Right cardiac atrium (tissue), 5 donors: ENCODE measurements around the gene MAPKAP1. TPM values are rescaled to one million over a fixed set of nuclear protein-coding genes. Genes with fewer than 3 reads are reported as not detected.
A peak's percentile ranks its signal among the peaks of the same experiment; 100 is the strongest.

Experiments used
- ATAC-seq, 2 donors: fragments of 200-7000 bp; cut with Tn5 transposase; one replicate each; pipeline versions ENCODE4 v1.8.0 to v1.9.1; 2020; ENCODE audit warnings: moderate library complexity in 2 of 2, mild to moderate bottlenecking in 1 of 2
- DNase-seq, 3 donors: peaks; one replicate each; pipeline ENCODE4 v3.0.0-alpha.2; 2020
- H3K27ac ChIP-seq: one replicate; pipeline ENCODE4 v1.5.1; 2013; ENCODE audit warnings: mild to moderate bottlenecking, low read length, control low read depth, moderate library complexity
- H3K27me3 ChIP-seq: one replicate; pipeline ENCODE4 v1.6.1; 2013; ENCODE audit not compliant: control insufficient read depth, insufficient read depth
- H3K4me1 ChIP-seq: one replicate; pipeline ENCODE4 v1.6.1; 2013; ENCODE audit warnings: low read length; ENCODE audit not compliant: control insufficient read depth, insufficient read depth
- H3K4me3 ChIP-seq: one replicate; pipeline ENCODE4 v1.5.1; 2013; ENCODE audit warnings: low read length, control low read depth
- H3K9me3 ChIP-seq: one replicate; pipeline ENCODE4 v1.6.1; 2013; ENCODE audit warnings: low read length; ENCODE audit not compliant: control insufficient read depth
- WGBS: extraction: QIAGEN DNeasy Blood & Tissue Kit; methylation state at CpG from one replicate; pipeline ENCODE4 v1.1.7; 2013; 5-methylcytosine and 5-hydroxymethylcytosine counted together
- intact Hi-C, 4 donors: fragments of 100-400 bp; cut with DNase I; formaldehyde crosslinking; loops; one replicate each; pipeline versions ENCODE4 v1.11.0 to v1.14.0; 2022 to 2023
- polyA plus RNA-seq: library from polyadenylated mRNA; stranded (reverse); fragments of 200-250 nt; gene quantifications from one replicate; pipeline ENCODE4 v1.2.3, GENCODE V29; 2013
- total RNA-seq, 4 donors: library from RNA; stranded (reverse); fragmentation: NEBNext Ultra II Directional; extraction: Animal tissue kit (Norgen Biotek cat#: 25700); gene quantifications; one replicate each; pipeline ENCODE4 v1.2.1, GENCODE V29; 2021
- donor health status: healthy with polysubstance abuse.
- donor health status: DM: no; HTN: yes; CAD: no.
- donor health status: DM: no; HTN: no; CAD: no.
- donor health status: DM: no; HTN: yes; CAD: no; lungs with severe emphysema.
- donor health status: DM: yes; HTN: yes; CAD: no.

MAPKAP1 gene
- total and polyA plus RNA-seq, 5 donors = 97.1 to 116 (median 108) TPM

DNA sequence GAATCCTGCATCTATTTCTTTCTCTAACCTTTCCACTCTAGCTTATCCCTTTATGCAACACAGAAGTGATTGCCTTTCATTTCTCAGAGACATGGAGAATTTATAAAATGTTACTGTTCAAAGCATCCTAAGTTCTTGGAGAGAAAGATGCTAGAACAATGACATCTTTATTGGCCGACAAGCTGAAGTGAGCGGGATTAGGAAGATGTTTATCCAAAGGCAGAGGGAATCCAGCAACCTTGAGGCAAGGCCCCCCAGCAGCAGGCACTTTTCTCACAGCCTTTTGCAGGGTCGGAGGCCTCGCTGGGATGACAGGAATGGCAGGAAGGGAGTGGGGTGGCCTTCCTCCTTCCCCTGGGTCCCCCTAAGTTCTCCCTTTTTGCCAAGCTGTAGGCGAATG, 240.6 kb downstream of the MAPKAP1 start:
- intact Hi-C loops = no loop called here
- ATAC-seq (peak in 1 of 2 donors; percentile 39), DNase-seq (no peak)
- no peaks in the 10 kb centered on the region for H3K9me3 ChIP-seq
- no peak overlapping the region for H3K27ac ChIP-seq
- H3K4me3 ChIP-seq = no peak overlapping the region
- H3K27me3 ChIP-seq = no peaks in the 10 kb centered on the region
- H3K4me1 ChIP-seq = peaks cover 2% of the 10 kb centered on the region
- 65% methylated on average over 5 of the region's 5 CpGs for WGBS

DNA sequence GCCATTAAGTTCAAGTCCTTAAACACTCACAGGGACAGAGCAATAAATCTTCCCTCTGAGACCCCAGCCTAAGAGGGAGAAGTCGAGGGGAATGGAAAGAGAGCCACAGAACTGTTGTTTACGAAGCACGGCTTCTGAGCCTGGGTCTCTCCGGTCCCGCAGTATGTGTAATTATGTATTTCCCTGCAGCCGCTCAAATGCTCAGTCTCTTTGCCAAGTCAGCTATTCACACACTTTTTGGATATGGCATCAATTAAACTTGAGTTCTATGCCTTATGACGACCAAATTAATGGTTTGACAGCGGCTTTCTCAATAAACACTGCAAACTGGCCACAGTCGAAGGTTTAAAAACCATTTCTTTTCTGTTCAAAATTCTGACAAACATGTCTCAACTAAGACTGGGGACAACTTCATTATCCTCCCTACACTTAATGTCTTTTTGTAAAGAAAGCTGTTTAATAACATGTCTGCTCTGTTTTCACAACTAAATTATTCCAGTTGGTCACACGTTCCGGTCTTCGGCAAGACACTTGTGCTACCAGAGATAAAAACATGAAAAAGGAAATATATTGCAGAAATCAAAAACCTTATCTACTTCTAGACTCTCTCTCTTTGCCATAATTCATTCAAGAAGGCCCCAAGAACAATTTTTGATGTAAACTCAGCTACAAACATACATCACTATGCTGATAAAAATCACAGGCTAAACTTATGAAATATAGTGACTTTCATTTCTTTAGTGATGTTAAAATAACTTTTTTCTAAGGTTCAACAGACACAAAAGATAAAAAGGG, 242.2 kb downstream of the MAPKAP1 start:
- Histone ChIP-seq H3K9me3 (no peaks in the 10 kb centered on the region), H3K27me3 (no peaks in the 10 kb centered on the region), H3K4me1 (peaks cover 2% of the 10 kb centered on the region), H3K27ac (no peak overlapping the region), H3K4me3 (no peak overlapping the region)
- intact Hi-C loops = no loop called here
- WGBS = 73% methylated on average over 12 of the region's 12 CpGs
- no peak for ATAC-seq
- DNase-seq = no peak

DNA sequence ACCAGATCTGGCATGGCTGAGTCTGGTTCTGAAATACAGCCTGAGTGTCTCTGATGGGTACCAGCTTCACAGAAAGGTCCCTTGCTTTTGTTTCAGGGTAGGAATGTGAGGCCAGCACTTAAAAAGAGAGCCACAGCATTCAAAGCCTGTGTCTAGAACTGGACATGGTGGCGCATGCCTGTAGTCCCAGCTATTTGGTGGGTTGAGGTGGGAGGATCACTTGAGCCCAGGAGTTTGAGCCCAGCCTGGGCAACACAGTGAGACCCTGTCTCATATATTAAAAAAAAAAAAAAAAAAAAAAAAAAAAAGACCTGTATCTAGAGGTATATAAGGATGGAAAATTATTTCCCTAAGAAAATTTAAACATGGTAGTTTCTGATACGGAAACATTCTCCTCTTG, 243.1 kb downstream of the MAPKAP1 start:
- WGBS = 98% methylated on average over 2 of the region's 2 CpGs
- ATAC-seq (no peak), DNase-seq (no peak)
- intact Hi-C loops = no loop called here
- Histone ChIP-seq H3K27me3 (no peaks in the 10 kb centered on the region), H3K4me3 (no peak overlapping the region), H3K9me3 (no peaks in the 10 kb centered on the region), H3K27ac (no peak overlapping the region), H3K4me1 (peaks cover 2% of the 10 kb centered on the region)

DNA sequence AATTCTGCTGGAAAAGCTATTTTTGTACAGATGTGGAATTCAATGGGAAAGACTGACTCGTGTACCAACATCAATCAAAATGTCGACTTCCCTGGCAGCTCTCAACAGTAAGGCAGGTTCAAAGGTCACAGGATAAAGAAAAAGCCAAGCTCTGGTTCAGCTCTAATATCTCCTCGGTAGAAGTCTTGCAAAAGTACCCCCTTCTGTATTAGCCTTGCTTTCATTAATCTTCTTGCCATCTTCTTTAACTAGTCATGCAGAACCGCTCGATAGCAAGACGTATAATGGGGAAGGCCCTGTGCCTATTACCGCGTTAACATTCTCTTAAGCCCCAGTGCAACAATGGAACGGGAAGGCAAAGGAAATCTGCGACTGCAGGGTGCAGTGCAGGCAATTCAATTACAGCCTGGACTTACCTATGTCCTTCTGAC, 244.1 kb downstream of the MAPKAP1 start:
- H3K9me3 ChIP-seq = no peaks in the 10 kb centered on the region

DNA sequence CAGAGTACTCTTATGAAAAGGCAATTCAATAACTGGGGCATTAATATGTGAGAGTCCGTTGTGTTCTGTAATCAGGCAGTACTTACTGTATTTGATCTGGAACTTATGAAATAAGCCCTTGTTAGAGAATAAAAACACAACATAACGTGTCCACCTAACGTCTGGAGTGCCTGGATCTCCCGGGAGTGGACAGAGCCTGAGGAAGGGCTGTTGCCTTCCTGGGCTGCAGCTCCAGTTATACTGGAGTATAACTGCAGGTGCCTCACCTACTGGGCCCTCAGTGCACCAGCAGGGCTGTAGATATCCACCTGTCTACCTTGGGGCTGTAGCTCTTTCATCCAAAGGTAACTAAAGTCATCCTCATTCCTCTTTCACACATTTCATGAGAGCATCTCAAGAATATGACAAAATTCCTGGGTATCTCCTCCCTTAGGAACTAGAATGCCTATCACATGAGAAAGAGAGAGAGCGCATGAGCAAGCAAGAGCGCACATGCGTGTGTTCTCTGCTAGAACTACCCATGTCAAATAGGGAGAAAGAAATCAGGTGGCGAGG, 245.3 kb downstream of the MAPKAP1 start:
- H3K9me3 ChIP-seq = no peaks in the 10 kb centered on the region
- intact Hi-C loops = no loop called here
- 88% methylated on average over 8 of the region's 8 CpGs for WGBS
- ATAC-seq (no peak), DNase-seq (no peak)
- peaks cover 2% of the 10 kb centered on the region for H3K4me1 ChIP-seq
- H3K27ac ChIP-seq = no peak overlapping the region
- H3K27me3 ChIP-seq = no peaks in the 10 kb centered on the region
- H3K4me3 ChIP-seq = no peak overlapping the region

More for the DNA sequence above, 244.1 kb downstream of the MAPKAP1 start:
- WGBS = 70% methylated on average over 10 of the region's 10 CpGs
- Histone ChIP-seq H3K27ac (no peak overlapping the region), H3K27me3 (no peaks in the 10 kb centered on the region), H3K4me1 (peaks cover 2% of the 10 kb centered on the region), H3K4me3 (no peak overlapping the region)
- DNase-seq (no peak), ATAC-seq (peak in 1 of 2 donors; percentile 28)
- intact Hi-C loops = no loop called here

DNA sequence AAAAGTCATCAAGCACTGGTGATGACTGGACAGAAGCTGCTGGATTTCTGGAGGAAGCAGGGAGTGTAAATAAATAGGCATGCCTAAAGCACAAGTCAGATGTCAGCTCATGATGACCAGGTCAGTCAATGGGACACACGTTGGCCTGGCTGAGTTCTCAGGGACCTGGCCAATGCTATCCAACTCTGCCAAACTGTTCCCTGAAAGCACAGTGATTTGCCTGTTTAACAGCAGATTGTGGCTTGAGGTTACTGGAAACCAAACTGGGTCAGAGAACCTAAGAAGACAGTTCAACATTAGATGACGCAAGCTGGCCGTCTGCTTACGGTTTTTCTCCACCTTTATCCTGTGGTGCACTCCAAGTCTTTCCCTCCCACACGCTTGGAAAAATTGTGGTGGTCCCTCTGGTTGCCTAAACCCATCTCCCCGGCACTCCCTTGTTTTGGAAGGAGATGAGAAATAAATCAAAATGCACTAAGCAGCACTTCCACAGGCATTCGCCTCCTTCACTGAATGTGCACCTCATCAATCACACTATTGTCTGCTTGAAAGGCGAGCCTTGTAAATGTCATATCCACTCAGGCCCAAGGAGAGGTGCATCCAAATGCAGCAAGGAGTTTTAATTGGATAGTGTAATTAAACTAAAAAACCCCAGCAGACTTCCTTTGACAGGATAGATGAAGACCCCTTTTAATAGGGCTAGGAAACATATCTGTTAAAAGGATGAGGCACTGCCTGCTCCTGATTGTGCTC, 245.9 kb downstream of the MAPKAP1 start:
- 77% methylated on average over 8 of the region's 8 CpGs for WGBS
- H3K27ac ChIP-seq = no peak overlapping the region
- DNase-seq (peak in 1 of 3 donors; percentile 38), ATAC-seq (peak in 1 of 2 donors; percentile 78)
- H3K4me3 ChIP-seq = no peak overlapping the region
- intact Hi-C loops = no loop called here
- H3K27me3 ChIP-seq = no peaks in the 10 kb centered on the region
- no peaks in the 10 kb centered on the region for H3K9me3 ChIP-seq
- H3K4me1 ChIP-seq = peaks cover 2% of the 10 kb centered on the region

DNA sequence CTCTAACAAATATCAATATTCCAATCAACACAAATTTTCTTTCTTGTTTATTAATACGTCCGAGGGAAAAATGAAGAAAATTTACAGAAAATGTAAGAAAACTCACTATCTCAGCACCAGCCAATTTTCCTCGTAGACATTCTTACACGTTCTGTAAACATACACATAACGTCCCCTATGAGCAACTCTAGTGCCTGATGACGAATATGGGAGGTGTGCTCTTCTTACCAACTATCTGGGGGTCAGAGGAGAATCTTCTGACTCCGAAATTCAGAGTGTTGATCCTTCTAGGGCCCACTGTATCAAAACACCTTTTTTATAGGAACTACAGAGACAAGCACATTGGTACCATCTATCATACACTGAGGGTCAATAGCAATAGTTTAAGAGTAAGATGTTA, 246.7 kb downstream of the MAPKAP1 start:
- Histone ChIP-seq H3K27me3 (no peaks in the 10 kb centered on the region), H3K9me3 (no peaks in the 10 kb centered on the region), H3K4me3 (no peak overlapping the region), H3K4me1 (peaks cover 2% of the 10 kb centered on the region), H3K27ac (no peak overlapping the region)
- WGBS = 96% methylated on average over 7 of the region's 7 CpGs
- intact Hi-C loops = no loop called here
- ATAC-seq (no peak), DNase-seq (no peak)

DNA sequence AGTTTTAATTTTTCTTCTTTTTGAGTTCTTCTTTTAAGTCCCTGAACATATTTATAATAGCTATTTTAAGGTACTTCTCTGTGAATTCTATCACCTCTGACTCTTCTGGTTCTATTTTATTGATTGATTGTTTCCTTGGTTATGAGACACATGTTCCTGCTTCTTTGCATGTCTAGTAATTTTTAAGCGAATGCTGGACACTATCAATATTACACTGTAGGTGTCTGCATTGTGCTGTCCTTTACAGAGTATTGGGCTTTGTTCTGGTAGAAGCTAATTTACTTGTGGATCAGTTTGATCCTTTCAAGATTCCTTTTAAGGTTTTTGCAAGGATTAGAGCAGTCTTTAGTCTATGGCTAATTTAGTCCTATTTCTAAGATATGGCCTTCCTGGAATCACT, 249.7 kb downstream of the MAPKAP1 start:
- DNase-seq = no peak
- intact Hi-C loops = no loop called here
- ATAC-seq = no peak
- Histone ChIP-seq H3K27ac (no peak overlapping the region), H3K4me3 (no peak overlapping the region), H3K27me3 (no peaks in the 10 kb centered on the region), H3K9me3 (no peaks in the 10 kb centered on the region), H3K4me1 (no peaks in the 10 kb centered on the region)
- WGBS = 96% methylated on average over 1 of the region's 1 CpG

DNA sequence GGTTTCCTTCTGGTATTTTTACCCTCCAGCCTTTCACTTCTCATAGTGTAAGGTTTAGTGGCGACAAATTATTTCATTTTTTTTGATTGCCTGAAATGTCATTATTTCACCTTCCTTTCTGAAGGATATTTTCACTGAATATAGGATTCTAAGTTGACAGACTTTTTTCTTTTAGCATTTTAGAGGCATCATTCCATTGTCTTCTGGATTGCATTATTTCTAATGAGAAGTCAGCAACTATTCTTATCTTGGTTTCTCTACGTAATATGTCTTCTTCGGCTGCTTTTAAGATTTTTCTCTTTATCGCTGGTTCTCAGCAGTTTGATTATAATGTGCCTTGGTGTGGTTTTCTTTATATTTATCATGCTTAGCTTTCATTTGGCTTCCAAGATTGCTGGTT, 251.1 kb downstream of the MAPKAP1 start:
- DNase-seq = no peak

DNA sequence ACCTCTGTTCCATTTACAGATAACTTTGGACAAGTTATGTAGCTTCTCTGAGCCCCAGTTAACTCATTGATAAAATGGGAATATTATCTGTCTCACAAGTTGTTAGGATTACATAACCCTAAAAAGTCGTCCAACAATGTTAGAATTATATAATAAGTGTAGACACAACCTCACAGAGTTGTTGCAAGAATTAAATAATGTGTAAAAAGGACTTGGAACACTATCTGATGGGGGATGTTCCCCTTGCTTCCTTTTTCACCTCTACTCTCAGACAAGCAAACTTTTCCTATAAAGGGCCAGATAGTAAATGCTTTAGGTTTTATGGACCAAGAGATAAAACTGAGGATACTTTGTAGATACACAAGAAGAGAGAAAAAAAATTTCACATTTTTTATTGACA, 251.9 kb downstream of the MAPKAP1 start:
- intact Hi-C loops = no loop called here
- Histone ChIP-seq H3K27me3 (no peaks in the 10 kb centered on the region), H3K9me3 (no peaks in the 10 kb centered on the region), H3K4me1 (no peaks in the 10 kb centered on the region), H3K27ac (no peak overlapping the region), H3K4me3 (no peak overlapping the region)
- DNase-seq (no peak), ATAC-seq (no peak)
- WGBS = 25% methylated on average over 1 of the region's 1 CpG

More for the DNA sequence above, 251.1 kb downstream of the MAPKAP1 start:
- ATAC-seq = no peak
- H3K27me3 ChIP-seq = no peaks in the 10 kb centered on the region
- no peak overlapping the region for H3K4me3 ChIP-seq
- H3K27ac ChIP-seq = no peak overlapping the region
- no peaks in the 10 kb centered on the region for H3K9me3 ChIP-seq
- no peaks in the 10 kb centered on the region for H3K4me1 ChIP-seq
- intact Hi-C loops = no loop called here
- 97% methylated on average over 4 of the region's 4 CpGs for WGBS

DNA sequence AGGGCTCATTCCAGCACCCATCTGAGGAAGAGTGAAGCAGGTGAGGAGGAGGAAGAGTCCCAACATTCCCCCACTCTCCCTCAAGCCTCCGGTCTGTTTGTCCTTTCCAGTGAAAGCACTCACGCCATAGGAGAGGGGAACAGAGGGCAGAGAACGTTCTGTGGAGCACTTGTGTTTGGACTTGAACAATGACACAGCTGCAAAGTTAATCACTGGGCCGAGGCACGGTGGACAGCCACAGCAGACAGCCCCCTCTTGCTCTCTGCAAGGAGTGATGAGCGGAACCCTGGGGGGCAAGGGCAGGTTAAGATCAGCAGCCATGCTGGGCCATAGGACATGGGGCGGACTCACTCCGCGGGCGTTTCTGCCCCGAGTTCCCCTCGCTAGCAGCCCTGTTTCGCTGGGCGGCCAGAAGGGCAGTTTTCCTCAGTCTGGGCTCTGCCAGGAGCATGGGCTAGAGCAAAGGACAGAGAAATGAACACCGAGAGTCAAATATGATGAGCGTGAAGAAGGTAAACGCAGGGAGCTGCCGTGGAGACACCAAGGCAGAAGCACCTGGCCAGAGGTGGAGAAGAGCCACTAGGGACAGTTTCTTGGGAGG, 259.7 kb downstream of the MAPKAP1 start:
- peak in 1 of 2 donors; percentile 11 for ATAC-seq
- Histone ChIP-seq H3K27ac (no peak overlapping the region), H3K27me3 (no peaks in the 10 kb centered on the region), H3K9me3 (no peaks in the 10 kb centered on the region), H3K4me3 (no peak overlapping the region), H3K4me1 (no peaks in the 10 kb centered on the region)
- 88% methylated on average over 18 of the region's 18 CpGs for WGBS
- DNase-seq = peak in 1 of 3 donors; percentile 17
- intact Hi-C loops = no loop called here
